ENCODE results near the gene VPS8.

The VPS8 gene

GRCh38 chr3:185058796-185059195 lies 246.8 kb downstream of the VPS8 start:
- DNase-seq (ENCODE audit: low read depth) = no peak

GRCh38 chr3:185059766-185060165 lies 247.8 kb downstream of the VPS8 start:
- DNase-seq (ENCODE audit: low read depth) = no peak

- DNase-seq (ENCODE audit: low read depth) = no peak
These were observed 248.7 kb downstream of the VPS8 start for GRCh38 chr3:185060655-185061054.

- DNase-seq (ENCODE audit: low read depth) = no peak
These were observed 250.2 kb downstream of the VPS8 start for GRCh38 chr3:185062191-185062590.

- no peak for DNase-seq (ENCODE audit: low read depth)
These were observed 251.5 kb downstream of the VPS8 start for GRCh38 chr3:185063431-185063830.

- no peak for DNase-seq (ENCODE audit: low read depth)
These were observed 253.1 kb downstream of the VPS8 start for GRCh38 chr3:185065059-185065458.

- no peak for DNase-seq (ENCODE audit: low read depth)
These were observed 254.3 kb downstream of the VPS8 start for GRCh38 chr3:185066251-185066650.

GRCh38 chr3:185067173-185067572 lies 255.2 kb downstream of the VPS8 start:
- DNase-seq (ENCODE audit: low read depth) = no peak

GRCh38 chr3:185069037-185070030 lies 257.4 kb downstream of the VPS8 start:
- DNase-seq (ENCODE audit: low read depth) = no peak

- DNase-seq (ENCODE audit: low read depth) = no peak
These were observed 258.7 kb downstream of the VPS8 start for GRCh38 chr3:185070491-185071286.

- DNase-seq (ENCODE audit: low read depth) = no peak
These were observed 259.4 kb downstream of the VPS8 start for GRCh38 chr3:185071287-185071800.

- DNase-seq (ENCODE audit: low read depth) = no peak
These were observed 263.6 kb downstream of the VPS8 start for GRCh38 chr3:185075547-185075946.

GRCh38 chr3:185076219-185076618 lies 264.3 kb downstream of the VPS8 start:
- DNase-seq (ENCODE audit: low read depth) = no peak

GRCh38 chr3:185079625-185080024 lies 267.7 kb downstream of the VPS8 start:
- no peak for DNase-seq (ENCODE audit: low read depth)

- DNase-seq (ENCODE audit: low read depth) = no peak
These were observed 269.6 kb downstream of the VPS8 start for GRCh38 chr3:185081521-185081920.

GRCh38 chr3:185082149-185082548 lies 270.2 kb downstream of the VPS8 start:
- no peak for DNase-seq (ENCODE audit: low read depth)

GRCh38 chr3:185082829-185083228 lies 270.9 kb downstream of the VPS8 start:
- DNase-seq (ENCODE audit: low read depth) = no peak

- no peak for DNase-seq (ENCODE audit: low read depth)
These were observed 272.4 kb downstream of the VPS8 start for GRCh38 chr3:185084402-185084801.

- DNase-seq (ENCODE audit: low read depth) = no peak
These were observed 272.9 kb downstream of the VPS8 start for GRCh38 chr3:185084901-185085300.

GRCh38 chr3:185087419-185087818 lies 275.5 kb downstream of the VPS8 start:
- no peak for DNase-seq (ENCODE audit: low read depth)

GRCh38 chr3:185089343-185089742 lies 277.4 kb downstream of the VPS8 start:
- no peak for DNase-seq (ENCODE audit: low read depth)

- no peak for DNase-seq (ENCODE audit: low read depth)
These were observed 277.8 kb downstream of the VPS8 start for GRCh38 chr3:185089751-185090150.

- DNase-seq (ENCODE audit: low read depth) = no peak
These were observed 278.8 kb downstream of the VPS8 start for GRCh38 chr3:185090811-185091210.

Data from activated T-cell treated with anti-CD3 and anti-CD28 coated beads for 1 hour (primary cell).